B cell (primary cell): Measurements from ENCODE around the gene RASGRP2. TPM values are rescaled to one million over a fixed set of nuclear protein-coding genes. Genes with fewer than 3 reads are reported as not detected.

ENCODE experiments used
- ATAC-seq: fragments of 200-7000 bp; cut with Tn5 transposase; one replicate; pipeline ENCODE4 v1.10.0; 2021; ENCODE audit warnings: low read depth, mild to moderate bottlenecking, moderate number of reproducible peaks, moderate library complexity
- CTCF ChIA-PET: fragments of 350-600 bp; sonication (Branson Sonifier 250); formaldehyde crosslinking; loops from one replicate; lab custom pipeline; 2021; ENCODE audit warnings: antibody characterized with exemption, inconsistent platforms; lab: Charles Lee
- POLR2A ChIA-PET: fragments of 350-600 bp; sonication (Branson Sonifier 250); formaldehyde crosslinking; loops from one replicate; lab custom pipeline; 2021; ENCODE audit warnings: antibody characterized with exemption; lab: Charles Lee
- DNase-seq: peaks from one replicate; pipeline ENCODE4 v3.0.0; 2013
- H2AFZ ChIP-seq: 2 replicates; pipeline ENCODE4 v1.6.1; 2012; ENCODE audit warnings: mild to moderate bottlenecking, low read depth, low read length; ENCODE audit not compliant: insufficient read depth, poor library complexity, severe bottlenecking
- H3K27ac ChIP-seq, 2 donors: 1 replicate in 1 of 2; 2 replicates in 1 of 2; pipeline ENCODE4 v1.5.1; 2012 to 2013; ENCODE audit warnings: low read length in 2 of 2, mild to moderate bottlenecking in 2 of 2, moderate library complexity in 1 of 2
- H3K27me3 ChIP-seq, 4 experiments: fragments of 200-600 bp in 1 of 4; sonication (generic) in 1 of 4; replicated peaks in 1 of 4; 1 replicate in 2 of 4; 2 replicates in 2 of 4; pipeline versions ENCODE4 v1.6.1 to v1.7.0; 2013 to 2016; ENCODE audit warnings: low read length in 3 of 4, mild to moderate bottlenecking in 2 of 4, mixed read lengths in 1 of 4, moderate library complexity in 1 of 4; ENCODE audit not compliant: insufficient read depth in 4 of 4, control insufficient read depth in 3 of 4; ENCODE audit errors: control extremely low read depth in 1 of 4
- H3K36me3 ChIP-seq, 2 experiments: replicated peaks in 1 of 2; 1 replicate in 1 of 2; 2 replicates in 1 of 2; pipeline versions ENCODE4 v1.6.1 to v1.7.1; 2013; ENCODE audit warnings: low read length in 1 of 2; ENCODE audit not compliant: insufficient read depth in 2 of 2, control insufficient read depth in 1 of 2; ENCODE audit errors: control extremely low read depth in 1 of 2, extremely low read depth in 1 of 2
- H3K4me1 ChIP-seq, 2 donors: fragments of 200-600 bp in 1 of 2; sonication (generic) in 1 of 2; 1 replicate in 1 of 2; 2 replicates in 1 of 2; pipeline versions ENCODE4 v1.5.1 to v1.6.1; 2013 to 2017; ENCODE audit warnings: low read length in 2 of 2; ENCODE audit not compliant: control insufficient read depth in 2 of 2, insufficient read depth in 2 of 2
- H3K4me2 ChIP-seq: replicated peaks from 2 replicates; pipeline ENCODE3; 2012; ENCODE audit warnings: mild to moderate bottlenecking, low read depth, low read length; ENCODE audit not compliant: poor library complexity, severe bottlenecking
- H3K4me3 ChIP-seq, 5 experiments: fragments of 200-600 bp in 1 of 5; sonication (generic) in 1 of 5; 1 replicate in 3 of 5; 2 replicates in 2 of 5; pipeline versions ENCODE4 v1.5.1 to v1.7.0; 2011 to 2016; ENCODE audit warnings: low read length in 4 of 5, mild to moderate bottlenecking in 4 of 5, low read depth in 2 of 5, control low read depth in 1 of 5, moderate library complexity in 1 of 5; ENCODE audit not compliant: insufficient read depth in 1 of 5; ENCODE audit errors: control extremely low read depth in 1 of 5, extremely low read depth in 1 of 5
- H3K79me2 ChIP-seq: fragments of 200-600 bp; sonication (generic); one replicate; pipeline ENCODE4 v1.6.0; 2016; ENCODE audit warnings: low read length; ENCODE audit not compliant: control insufficient read depth, insufficient read depth
- H3K9ac ChIP-seq: fragments of 200-600 bp; sonication (generic); 2 replicates; pipeline ENCODE4 v1.6.1; 2017; ENCODE audit warnings: mild to moderate bottlenecking, low read length, moderate library complexity
- H3K9me3 ChIP-seq, 3 donors: one replicate each; pipeline versions ENCODE4 v1.6.1 to v1.7.1; 2013; ENCODE audit warnings: low read length in 2 of 3; ENCODE audit not compliant: control insufficient read depth in 2 of 3, insufficient read depth in 1 of 3; ENCODE audit errors: control extremely low read depth in 1 of 3
- H4K20me1 ChIP-seq: 2 replicates; pipeline ENCODE4 v1.6.0; 2012; ENCODE audit warnings: mild to moderate bottlenecking, low read length; ENCODE audit not compliant: insufficient read depth, control insufficient read depth, poor library complexity, severe bottlenecking
- H3K27ac Mint-ChIP-seq: one replicate; pipeline ENCODE4 v1.8.0; 2021; ENCODE audit warnings: mixed read lengths
- H3K27me3 Mint-ChIP-seq: one replicate; pipeline ENCODE4 v1.8.0; 2021; ENCODE audit warnings: mixed read lengths
- H3K4me1 Mint-ChIP-seq: one replicate; pipeline ENCODE4 v1.8.0; 2021; ENCODE audit warnings: mixed read lengths
- H3K4me3 Mint-ChIP-seq: one replicate; pipeline ENCODE4 v1.8.0; 2021; ENCODE audit warnings: mixed read lengths
- H3K9me3 Mint-ChIP-seq: one replicate; pipeline ENCODE4 v1.8.0; 2022; ENCODE audit warnings: mixed read lengths; ENCODE audit not compliant: insufficient read depth
- EZH2 ChIP-seq: IDR thresholded peaks from 2 replicates; pipeline ENCODE4 v1.6.1; 2012; ENCODE audit warnings: borderline replicate concordance, low read depth, mild to moderate bottlenecking, moderate library complexity, low read length; ENCODE audit not compliant: insufficient read depth, poor library complexity, severe bottlenecking
- WGBS: methylation state at CpG from one replicate; pipeline ENCODE4 v1.1.5; 2013; ENCODE audit warnings: missing lambda C conversion rate; ENCODE audit not compliant: insufficient coverage; 5-methylcytosine and 5-hydroxymethylcytosine counted together
- intact Hi-C: fragments of 100-400 bp; cut with micrococcal nuclease; formaldehyde crosslinking; loops from one replicate; pipeline ENCODE4 v1.10.0; 2022
- polyA plus RNA-seq: library from polyadenylated mRNA; depleted of rRNA; stranded (reverse); fragments of >200 nt; gene quantifications from 2 replicates; pipeline ENCODE4 v1.2.3, GENCODE V29; 2012
- total RNA-seq, 2 donors: library from RNA; stranded (reverse); fragments of 120-200 nt in 1 of 2; gene quantifications; 1 replicate in 1 of 2; 2 replicates in 1 of 2; pipeline versions ENCODE4 v1.2.3 to v1.2.4, GENCODE V29; 2013 to 2022
- TF ChIP-seq, protein P1 (sequence below): fragments of 200-600 bp; IDR thresholded peaks from one replicate; pipeline ENCODE4 v1.8.0; 2022; ENCODE audit warnings: antibody characterized with exemption, mild to moderate bottlenecking

RASGRP2 gene
- total and polyA plus RNA-seq, 2 donors (not counting 1 experiment from before 2014, with no cell fraction given): 628 to 1,139 TPM

GRCh38 chr11:64694821-64695365, 49.0 kb downstream of the RASGRP2 start:
- Histone ChIP-seq H3K9ac (no peak overlapping the region), H3K4me1 (peaks cover 18 to 28% of the 10 kb centered on the region in 2 donors), H3K79me2 (no peaks in the 10 kb centered on the region), H3K4me3 (no peak overlapping the region), H3K9me3 (no peaks in the 10 kb centered on the region), H3K27me3 (peaks cover 0 to 21% (median 10%) of the 10 kb centered on the region in 4 experiments), H3K4me2 (peak overlapping the region; percentile 47), H3K36me3 (no peaks in the 10 kb centered on the region), H3K27ac (no peak overlapping the region), H4K20me1 (no peaks in the 10 kb centered on the region), H2AFZ (peak overlapping the region; percentile 55)
- ChIA-PET POLR2A (interaction anchor here (0.7 kb wide), 1 partner anchor 361 kb away, joined by 3 read pairs; no protein-coding TSS in a partner anchor), CTCF (interaction anchor here (2.2 kb wide), 1 partner anchor 9 kb away, joined by 12 read pairs; no protein-coding TSS in a partner anchor)
- DNase-seq: peak; percentile 68
- Mint-ChIP-seq H3K4me1 (peaks cover 27% of the 10 kb centered on the region), H3K4me3 (peak overlapping the region; percentile 18), H3K9me3 (no peaks in the 10 kb centered on the region), H3K27me3 (peaks cover 19% of the 10 kb centered on the region), H3K27ac (peak overlapping the region; percentile 67)
- ATAC-seq: peak; percentile 84
- intact Hi-C loops: no loop called here
- TF ChIP-seq, protein P1, sequence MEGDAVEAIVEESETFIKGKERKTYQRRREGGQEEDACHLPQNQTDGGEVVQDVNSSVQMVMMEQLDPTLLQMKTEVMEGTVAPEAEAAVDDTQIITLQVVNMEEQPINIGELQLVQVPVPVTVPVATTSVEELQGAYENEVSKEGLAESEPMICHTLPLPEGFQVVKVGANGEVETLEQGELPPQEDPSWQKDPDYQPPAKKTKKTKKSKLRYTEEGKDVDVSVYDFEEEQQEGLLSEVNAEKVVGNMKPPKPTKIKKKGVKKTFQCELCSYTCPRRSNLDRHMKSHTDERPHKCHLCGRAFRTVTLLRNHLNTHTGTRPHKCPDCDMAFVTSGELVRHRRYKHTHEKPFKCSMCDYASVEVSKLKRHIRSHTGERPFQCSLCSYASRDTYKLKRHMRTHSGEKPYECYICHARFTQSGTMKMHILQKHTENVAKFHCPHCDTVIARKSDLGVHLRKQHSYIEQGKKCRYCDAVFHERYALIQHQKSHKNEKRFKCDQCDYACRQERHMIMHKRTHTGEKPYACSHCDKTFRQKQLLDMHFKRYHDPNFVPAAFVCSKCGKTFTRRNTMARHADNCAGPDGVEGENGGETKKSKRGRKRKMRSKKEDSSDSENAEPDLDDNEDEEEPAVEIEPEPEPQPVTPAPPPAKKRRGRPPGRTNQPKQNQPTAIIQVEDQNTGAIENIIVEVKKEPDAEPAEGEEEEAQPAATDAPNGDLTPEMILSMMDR: no peak
- no peak for TF ChIP-seq EZH2
- WGBS: 0% methylated on average over 4 of the region's 5 CpGs

GRCh38 chr11:64694026-64694755, 49.8 kb downstream of the RASGRP2 start:
- Histone ChIP-seq H3K36me3 (no peaks in the 10 kb centered on the region), H3K9me3 (no peaks in the 10 kb centered on the region), H3K79me2 (no peaks in the 10 kb centered on the region), H3K27me3 (peaks cover 0 to 21% (median 10%) of the 10 kb centered on the region in 4 experiments), H3K27ac (no peak overlapping the region), H2AFZ (no peak overlapping the region), H3K4me1 (peaks cover 18 to 31% of the 10 kb centered on the region in 2 donors), H3K4me2 (no peak overlapping the region), H4K20me1 (no peaks in the 10 kb centered on the region), H3K4me3 (no peak overlapping the region), H3K9ac (no peak overlapping the region)
- ChIA-PET POLR2A (no interaction called here), CTCF (interaction anchor here (2.2 kb wide), 1 partner anchor 10 kb away, joined by 12 read pairs; no protein-coding TSS in a partner anchor)
- Mint-ChIP-seq H3K27ac (peak overlapping the region; percentile 67), H3K4me1 (peaks cover 28% of the 10 kb centered on the region), H3K9me3 (no peaks in the 10 kb centered on the region), H3K4me3 (no peak overlapping the region), H3K27me3 (peaks cover 19% of the 10 kb centered on the region)
- ATAC-seq: no peak
- TF ChIP-seq EZH2: no peak
- TF ChIP-seq, protein P1: no peak
- WGBS: 80% methylated on average over 3 of the region's 4 CpGs
- DNase-seq: no peak
- intact Hi-C loops: no loop called here
